SK-N-SH treated with all-trans-retinoic acid at 6 μM for 48 hours (cell line): Measurements from ENCODE around the gene TMEM52B.

Source experiments
- ATAC-seq: fragments of 200-7000 bp; cut with Tn5 transposase; 3 replicates; pipeline ENCODE4 v1.9.1; 2020; ENCODE audit warnings: mild to moderate bottlenecking, moderate library complexity
- ARNTL ChIP-seq: fragments of 450-650 bp; formaldehyde crosslinking; IDR thresholded peaks from 2 replicates; pipeline ENCODE4 v1.5.0; 2020; ENCODE audit warnings: low read depth, mild to moderate bottlenecking, moderate library complexity, borderline replicate concordance
- BACH2 ChIP-seq: fragments of 250-450 bp; sonication (Bioruptor Pico); IDR thresholded peaks from 2 replicates; pipeline ENCODE4 v1.9.0; 2021; ENCODE audit warnings: mild to moderate bottlenecking, borderline replicate concordance
- CSDC2 ChIP-seq: fragments of 250-450 bp; sonication (Bioruptor Pico); IDR thresholded peaks from 2 replicates; pipeline ENCODE4 v1.5.0; 2020; ENCODE audit warnings: mild to moderate bottlenecking, moderate library complexity
- CSRNP3 ChIP-seq: fragments of 250-450 bp; sonication (Bioruptor Pico); IDR thresholded peaks from 2 replicates; pipeline ENCODE4 v1.5.1; 2021; ENCODE audit warnings: mild to moderate bottlenecking, moderate library complexity
- ESRRG ChIP-seq: fragments of 250-450 bp; sonication (Bioruptor Pico); IDR thresholded peaks from 2 replicates; pipeline ENCODE4 v1.6.1; 2021; ENCODE audit warnings: mild to moderate bottlenecking
- GLIS3 ChIP-seq: fragments of 250-450 bp; sonication (Bioruptor Pico); IDR thresholded peaks from 2 replicates; pipeline ENCODE4 v1.5.0; 2020; ENCODE audit warnings: mild to moderate bottlenecking, moderate library complexity
- ISL1 ChIP-seq: fragments of 250-450 bp; sonication (Bioruptor Pico); IDR thresholded peaks from 2 replicates; pipeline ENCODE4 v2.1.2; 2022; ENCODE audit warnings: mild to moderate bottlenecking, moderate library complexity
- OSR1 ChIP-seq: fragments of 250-450 bp; sonication (Bioruptor Pico); IDR thresholded peaks from 2 replicates; pipeline ENCODE4 v1.8.0; 2022; ENCODE audit warnings: moderate library complexity, mild to moderate bottlenecking, inconsistent platforms
- PATZ1 ChIP-seq: fragments of 250-450 bp; sonication (Bioruptor Pico); IDR thresholded peaks from 2 replicates; pipeline ENCODE4 v1.8.0; 2020; ENCODE audit warnings: mild to moderate bottlenecking, moderate library complexity, borderline replicate concordance
- PPARA ChIP-seq: fragments of 250-450 bp; sonication (Bioruptor Pico); IDR thresholded peaks from 2 replicates; pipeline ENCODE4 v1.5.0; 2020; ENCODE audit warnings: mild to moderate bottlenecking, borderline replicate concordance
- RARB ChIP-seq: fragments of 250-450 bp; sonication (Bioruptor Pico); IDR thresholded peaks from 2 replicates; pipeline ENCODE4 v1.8.0; 2021; ENCODE audit warnings: mild to moderate bottlenecking, moderate library complexity
- TOX ChIP-seq: fragments of 250-450 bp; sonication (Bioruptor Pico); IDR thresholded peaks from 2 replicates; pipeline ENCODE4 v1.8.0; 2021; ENCODE audit warnings: mild to moderate bottlenecking, moderate library complexity, borderline replicate concordance
- ZC3H10 ChIP-seq: fragments of 250-450 bp; sonication (Bioruptor Pico); IDR thresholded peaks from 2 replicates; pipeline ENCODE4 v1.5.1; 2021; ENCODE audit warnings: mild to moderate bottlenecking, moderate library complexity
- ZFP3 ChIP-seq: fragments of 250-450 bp; sonication (Bioruptor Pico); IDR thresholded peaks from 2 replicates; pipeline ENCODE4 v1.5.0; 2020; ENCODE audit warnings: mild to moderate bottlenecking, moderate library complexity
- ZFP30 ChIP-seq: fragments of 450-650 bp; formaldehyde crosslinking; IDR thresholded peaks from 2 replicates; pipeline ENCODE4 v1.5.0; 2022; ENCODE audit warnings: mild to moderate bottlenecking, moderate library complexity
- ZNF565 ChIP-seq: fragments of 450-650 bp; formaldehyde crosslinking; conservative IDR thresholded peaks from 2 replicates; pipeline ENCODE4 v1.5.0; 2020; ENCODE audit warnings: low read depth, mild to moderate bottlenecking, moderate library complexity
- ZNF70 ChIP-seq: fragments of 450-650 bp; formaldehyde crosslinking; IDR thresholded peaks from 2 replicates; pipeline ENCODE4 v1.5.0; 2020; ENCODE audit warnings: mild to moderate bottlenecking, moderate library complexity
- ZNF8 ChIP-seq: fragments of 450-650 bp; formaldehyde crosslinking; IDR thresholded peaks from 2 replicates; pipeline ENCODE4 v1.5.0; 2020; ENCODE audit warnings: mild to moderate bottlenecking, moderate library complexity
- TF ChIP-seq, protein P1 (sequence below): fragments of 250-450 bp; sonication (Bioruptor Pico); IDR thresholded peaks from 2 replicates; pipeline ENCODE4 v1.5.0; 2020; ENCODE audit warnings: mild to moderate bottlenecking, moderate library complexity

TMEM52B gene

DNA sequence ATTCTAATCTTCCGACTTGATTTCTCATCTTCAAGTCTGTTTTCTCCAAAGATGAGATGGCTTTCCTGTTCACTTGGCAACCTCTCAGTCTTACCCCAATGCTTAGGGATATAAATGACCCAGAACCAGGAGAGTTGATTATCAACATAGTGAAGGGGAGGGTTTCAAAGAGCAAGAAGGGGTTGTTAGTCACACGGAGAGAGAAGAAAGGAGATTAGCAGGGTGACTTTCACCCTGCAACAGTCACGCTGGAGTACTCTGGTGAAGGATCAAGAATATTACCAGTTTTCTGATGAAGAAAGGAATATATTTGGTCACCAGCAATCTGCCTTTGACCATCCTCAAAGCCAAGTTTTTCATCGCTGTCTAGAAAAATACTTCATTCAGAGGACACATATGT lies at the start of gene TMEM52B:
Gene TMEM52B (plus strand): TSS at position 212 of the 400 bp plus-strand sequence. CDS start 543 bp downstream, outside the sequence.
- no peak for TF ChIP-seq ZFP3 (CRISPR knock-in tag)
- TF ChIP-seq PATZ1 = no peak
- ATAC-seq = no peak

GRCh38 chr12:10130042-10130441 lies 48.8 kb upstream of the TMEM52B start, which contains the start of gene CLEC7A:
TSS of gene CLEC7A (minus strand) at chr12:10130199. CDS start at chr12:10130082, 117 bp downstream.
- no peak for ATAC-seq
- TF ChIP-seq TOX (no peak), ZNF70 (no peak), ZFP30 (CRISPR knock-in tag) (no peak), PATZ1 (no peak)
- TF ChIP-seq, all 23 proteins: peak for 0

DNA sequence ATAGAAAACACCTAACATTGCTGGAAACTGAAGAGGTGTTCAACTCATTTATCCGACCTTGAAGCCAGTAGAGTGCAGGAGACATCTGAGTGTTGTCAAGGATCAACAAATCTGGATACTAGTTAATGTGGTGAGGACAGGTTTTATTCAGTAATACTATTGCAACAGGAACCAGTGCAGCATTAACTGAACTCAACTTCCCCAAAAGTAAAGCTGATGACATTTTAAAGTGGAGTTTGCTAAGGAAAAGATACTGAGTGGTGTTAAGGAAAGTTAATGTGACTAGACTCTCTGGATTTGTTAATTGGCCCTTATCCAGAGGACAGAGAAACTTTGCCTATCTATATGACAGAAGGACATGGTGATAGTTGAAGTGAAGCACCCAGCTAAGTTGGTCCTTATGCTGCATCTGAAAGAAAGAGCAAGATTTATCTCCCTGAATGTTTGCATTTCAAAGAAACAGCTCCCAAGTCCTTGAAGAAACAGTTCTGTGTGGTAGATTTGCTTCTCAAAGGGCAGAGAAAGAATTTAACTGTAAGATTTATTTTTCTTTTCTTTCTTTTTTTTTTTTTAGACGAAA lies 47.6 kb upstream of the TMEM52B start:
- TF ChIP-seq ZNF565 (no peak), RARB (CRISPR knock-in tag) (no peak), GLIS3 (no peak), ZC3H10 (no peak), ZNF70 (no peak), PPARA (CRISPR knock-in tag) (no peak), CSDC2 (CRISPR knock-in tag) (no peak), BACH2 (CRISPR knock-in tag) (no peak), PATZ1 (no peak), ZNF8 (CRISPR knock-in tag) (no peak), CSRNP3 (CRISPR knock-in tag) (no peak), ZFP3 (CRISPR knock-in tag) (no peak), ARNTL (no peak), OSR1 (CRISPR knock-in tag) (no peak), ESRRG (CRISPR knock-in tag) (no peak)
- TF ChIP-seq, all 23 proteins: peak for 0
- no peak for ATAC-seq

- no peak for ATAC-seq
- TF ChIP-seq ISL1 (CRISPR knock-in tag) (no peak), ZNF8 (CRISPR knock-in tag) (no peak), ZNF565 (no peak), CSRNP3 (CRISPR knock-in tag) (no peak)
- TF ChIP-seq, protein P1, sequence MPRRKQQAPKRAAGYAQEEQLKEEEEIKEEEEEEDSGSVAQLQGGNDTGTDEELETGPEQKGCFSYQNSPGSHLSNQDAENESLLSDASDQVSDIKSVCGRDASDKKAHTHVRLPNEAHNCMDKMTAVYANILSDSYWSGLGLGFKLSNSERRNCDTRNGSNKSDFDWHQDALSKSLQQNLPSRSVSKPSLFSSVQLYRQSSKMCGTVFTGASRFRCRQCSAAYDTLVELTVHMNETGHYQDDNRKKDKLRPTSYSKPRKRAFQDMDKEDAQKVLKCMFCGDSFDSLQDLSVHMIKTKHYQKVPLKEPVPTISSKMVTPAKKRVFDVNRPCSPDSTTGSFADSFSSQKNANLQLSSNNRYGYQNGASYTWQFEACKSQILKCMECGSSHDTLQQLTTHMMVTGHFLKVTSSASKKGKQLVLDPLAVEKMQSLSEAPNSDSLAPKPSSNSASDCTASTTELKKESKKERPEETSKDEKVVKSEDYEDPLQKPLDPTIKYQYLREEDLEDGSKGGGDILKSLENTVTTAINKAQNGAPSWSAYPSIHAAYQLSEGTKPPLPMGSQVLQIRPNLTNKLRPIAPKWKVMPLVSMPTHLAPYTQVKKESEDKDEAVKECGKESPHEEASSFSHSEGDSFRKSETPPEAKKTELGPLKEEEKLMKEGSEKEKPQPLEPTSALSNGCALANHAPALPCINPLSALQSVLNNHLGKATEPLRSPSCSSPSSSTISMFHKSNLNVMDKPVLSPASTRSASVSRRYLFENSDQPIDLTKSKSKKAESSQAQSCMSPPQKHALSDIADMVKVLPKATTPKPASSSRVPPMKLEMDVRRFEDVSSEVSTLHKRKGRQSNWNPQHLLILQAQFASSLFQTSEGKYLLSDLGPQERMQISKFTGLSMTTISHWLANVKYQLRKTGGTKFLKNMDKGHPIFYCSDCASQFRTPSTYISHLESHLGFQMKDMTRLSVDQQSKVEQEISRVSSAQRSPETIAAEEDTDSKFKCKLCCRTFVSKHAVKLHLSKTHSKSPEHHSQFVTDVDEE (CRISPR knock-in tag) = no peak
Measured at GRCh38 chr12:10132850-10133370, 45.9 kb upstream of the TMEM52B start.
